GM19328 (cell line): Measurements from ENCODE around the gene KDM4C.

Experiments
- ATAC-seq: cut with Tn5 transposase; IDR thresholded peaks from one replicate; pipeline ENCODE4 v1.9.1; 2021; ENCODE audit warnings: mild to moderate bottlenecking, moderate library complexity; ENCODE audit not compliant: unreplicated experiment

The KDM4C gene

DNA sequence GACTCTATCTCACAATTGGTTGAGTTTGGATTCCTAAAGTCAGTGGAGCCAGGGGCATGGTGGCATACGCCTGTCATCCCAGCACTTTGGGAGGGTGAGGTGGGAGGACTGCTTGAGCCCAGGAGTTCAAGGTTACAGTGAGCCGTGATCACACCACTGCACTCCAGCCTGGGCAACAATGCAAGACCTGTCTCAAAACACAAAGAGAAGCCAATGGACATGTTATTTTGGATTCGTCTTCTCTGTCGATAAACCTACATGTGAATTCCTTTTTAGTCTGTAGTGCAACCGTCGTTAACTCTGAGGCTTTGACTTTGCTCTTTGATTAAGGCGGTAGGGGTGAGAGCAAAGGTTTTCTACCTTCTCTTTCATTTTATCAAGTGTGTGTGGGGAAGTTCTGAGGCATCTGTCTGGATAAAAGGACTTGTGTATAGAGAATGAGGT lies 142.7 kb downstream of the KDM4C start:
- ATAC-seq: no peak

DNA sequence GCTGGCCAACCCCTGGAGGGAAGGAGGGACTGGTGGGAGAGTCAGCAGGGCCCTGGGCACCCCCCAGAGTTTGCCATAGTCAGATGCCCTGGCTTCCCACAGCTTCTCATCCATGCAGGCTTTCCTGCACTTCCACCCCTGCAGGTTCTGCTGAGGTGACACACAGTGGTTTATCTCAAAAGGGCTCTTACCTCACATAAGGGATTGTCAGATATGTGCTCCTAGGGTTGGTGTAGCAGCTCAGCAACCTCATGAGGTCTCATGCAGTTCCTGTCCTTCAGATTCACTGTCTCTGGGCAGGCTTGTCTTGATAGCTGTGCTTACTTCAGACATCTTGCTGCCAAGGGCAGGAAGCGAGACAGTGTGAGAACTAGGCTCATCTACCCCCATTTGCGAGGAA lies 143.4 kb downstream of the KDM4C start:
- ATAC-seq: no peak

DNA sequence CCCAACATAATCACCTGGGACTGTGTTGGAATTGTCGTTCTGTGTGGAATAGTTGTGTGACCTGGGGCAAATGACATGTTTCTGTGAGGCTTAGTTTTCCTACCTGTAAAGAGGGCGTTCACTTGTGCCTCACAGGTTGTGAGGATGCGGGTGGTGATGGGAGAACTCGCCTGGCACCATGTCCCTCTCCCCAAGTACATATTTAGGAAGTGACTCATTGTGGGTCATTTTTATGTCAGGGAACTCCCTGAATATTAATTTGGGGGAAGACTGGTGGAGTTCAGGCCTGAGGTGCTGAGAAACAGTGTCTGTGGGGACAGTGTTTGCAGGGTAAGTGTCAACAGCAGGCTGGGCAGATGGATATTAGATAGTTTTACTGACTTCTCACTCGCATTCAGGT lies 144.7 kb downstream of the KDM4C start:
- ATAC-seq: no peak

DNA sequence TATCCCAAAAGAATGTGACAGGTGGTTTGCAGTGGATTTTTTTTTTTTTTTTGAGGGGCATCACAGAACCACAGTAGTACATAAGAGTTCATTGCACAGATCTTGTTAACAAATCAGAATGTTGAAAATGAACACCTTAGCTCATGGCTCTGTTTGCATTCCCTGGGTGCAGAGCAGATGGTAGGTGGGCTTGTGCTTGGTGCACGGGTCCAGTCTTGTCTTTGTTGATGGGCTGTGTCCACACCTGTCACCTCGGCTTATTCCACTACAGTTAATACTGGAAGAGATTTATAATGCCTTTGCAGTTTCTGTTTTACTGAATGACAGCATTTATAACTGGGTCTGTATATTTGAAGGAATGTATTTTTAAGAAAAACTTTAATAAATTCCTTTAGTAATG lies 146.6 kb downstream of the KDM4C start:
- no peak for ATAC-seq

DNA sequence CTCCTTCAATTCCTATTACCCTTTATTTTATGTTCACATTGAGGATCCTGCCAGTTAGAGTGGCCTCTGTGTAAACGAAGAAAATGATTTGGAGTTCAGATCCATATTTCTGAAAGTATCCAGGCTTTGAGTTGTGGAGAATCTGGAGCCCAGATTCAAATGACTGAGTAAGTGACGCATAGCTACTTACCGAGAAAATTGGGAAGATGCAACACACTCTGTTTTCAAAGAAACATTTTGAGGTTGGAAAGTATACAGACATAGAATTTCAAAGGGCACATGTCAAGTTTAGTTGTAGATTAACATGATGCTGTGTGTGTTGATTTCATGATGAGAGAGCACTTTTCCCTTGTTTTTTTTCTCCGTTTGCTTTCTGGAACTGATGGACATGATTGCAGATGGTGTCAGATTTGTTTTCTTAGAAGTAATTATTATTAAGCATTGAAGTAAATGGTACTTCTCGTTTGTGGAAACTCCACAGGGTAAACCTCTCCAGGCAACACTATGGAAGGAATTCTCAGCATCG lies 148.1 kb downstream of the KDM4C start:
- no peak for ATAC-seq

DNA sequence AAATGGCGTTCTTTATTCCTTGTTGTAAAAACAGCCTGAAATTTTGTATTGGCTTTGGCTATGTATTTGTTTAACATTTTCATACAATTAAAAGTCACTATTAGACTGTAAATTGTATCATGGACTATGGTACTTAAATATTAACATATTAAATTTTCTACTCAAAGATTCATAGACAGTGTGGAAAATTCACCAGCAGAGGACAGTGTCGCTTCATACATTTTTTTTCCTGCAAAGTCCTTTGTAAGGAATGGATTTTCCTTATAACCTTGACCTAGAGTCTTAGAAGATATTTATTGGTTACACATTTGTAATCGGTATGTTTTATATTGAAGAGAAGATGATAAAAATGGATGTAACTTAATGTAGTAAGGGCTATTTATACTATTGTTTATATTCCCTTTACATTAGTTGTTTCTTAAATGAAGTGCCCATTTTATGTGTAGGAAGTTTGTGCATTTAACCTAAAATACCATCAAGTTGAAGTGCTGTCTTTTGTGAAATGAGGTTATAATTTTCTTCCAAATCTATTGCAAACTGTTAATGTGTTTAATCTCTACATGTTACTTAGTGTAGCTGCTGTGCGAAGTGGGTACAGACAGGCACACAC lies 150.1 kb downstream of the KDM4C start:
- no peak for ATAC-seq

DNA sequence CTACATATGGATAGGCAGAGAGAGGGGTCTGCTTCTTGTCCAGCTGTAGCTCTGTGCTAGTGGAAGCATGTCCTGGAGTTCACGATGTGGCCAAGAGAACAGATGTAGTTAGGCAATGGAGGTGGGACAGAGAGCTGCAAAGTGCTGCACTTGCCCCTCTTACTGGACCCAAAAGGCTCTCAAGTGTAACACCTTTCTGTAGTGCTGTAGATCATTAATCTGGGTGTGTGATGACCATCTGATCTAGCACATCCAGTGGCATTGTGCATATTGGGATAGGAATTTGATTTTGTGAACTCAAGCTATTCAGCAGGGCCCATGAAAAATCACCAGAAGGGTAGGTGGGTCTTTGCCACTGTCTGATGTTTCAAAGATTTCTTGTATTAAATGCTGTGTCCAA lies 151.4 kb downstream of the KDM4C start:
- ATAC-seq: no peak

DNA sequence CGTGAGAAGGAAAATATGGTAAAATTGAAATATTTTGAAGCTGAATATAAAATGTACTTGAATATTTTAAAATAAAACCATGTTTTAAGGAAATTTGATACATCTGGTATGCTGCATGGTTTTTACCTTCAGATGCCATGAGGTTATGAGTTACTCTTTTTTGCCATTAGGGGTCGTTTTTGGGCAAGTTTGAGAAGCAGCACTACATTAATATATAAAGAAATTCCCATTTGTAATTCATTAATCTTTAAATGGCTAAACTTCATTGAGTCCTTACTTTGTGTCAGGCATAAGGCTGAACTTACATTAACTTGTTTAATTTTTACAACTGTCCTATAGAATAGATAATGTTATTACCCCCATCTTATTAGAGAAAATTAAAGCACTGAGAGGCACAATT lies 152.3 kb downstream of the KDM4C start:
- no peak for ATAC-seq

DNA sequence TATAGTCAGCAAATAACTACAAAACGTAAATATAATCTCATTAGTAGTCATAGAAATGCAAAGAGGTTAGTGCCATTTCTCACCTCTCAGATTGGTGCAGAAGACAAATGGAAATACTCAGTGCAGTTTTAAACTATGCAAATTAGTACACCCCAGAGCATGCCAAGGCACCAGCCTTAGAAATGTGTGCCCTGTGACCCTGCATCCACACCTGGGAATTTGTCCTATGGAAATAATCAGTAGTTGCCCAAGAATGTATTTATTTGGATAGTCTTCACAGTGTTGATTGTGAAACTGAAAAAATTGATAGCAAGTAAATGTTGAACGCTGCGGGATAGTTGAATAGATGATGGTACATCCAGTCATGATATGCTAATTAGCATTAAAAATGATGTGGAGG lies 152.7 kb downstream of the KDM4C start:
- no peak for ATAC-seq

DNA sequence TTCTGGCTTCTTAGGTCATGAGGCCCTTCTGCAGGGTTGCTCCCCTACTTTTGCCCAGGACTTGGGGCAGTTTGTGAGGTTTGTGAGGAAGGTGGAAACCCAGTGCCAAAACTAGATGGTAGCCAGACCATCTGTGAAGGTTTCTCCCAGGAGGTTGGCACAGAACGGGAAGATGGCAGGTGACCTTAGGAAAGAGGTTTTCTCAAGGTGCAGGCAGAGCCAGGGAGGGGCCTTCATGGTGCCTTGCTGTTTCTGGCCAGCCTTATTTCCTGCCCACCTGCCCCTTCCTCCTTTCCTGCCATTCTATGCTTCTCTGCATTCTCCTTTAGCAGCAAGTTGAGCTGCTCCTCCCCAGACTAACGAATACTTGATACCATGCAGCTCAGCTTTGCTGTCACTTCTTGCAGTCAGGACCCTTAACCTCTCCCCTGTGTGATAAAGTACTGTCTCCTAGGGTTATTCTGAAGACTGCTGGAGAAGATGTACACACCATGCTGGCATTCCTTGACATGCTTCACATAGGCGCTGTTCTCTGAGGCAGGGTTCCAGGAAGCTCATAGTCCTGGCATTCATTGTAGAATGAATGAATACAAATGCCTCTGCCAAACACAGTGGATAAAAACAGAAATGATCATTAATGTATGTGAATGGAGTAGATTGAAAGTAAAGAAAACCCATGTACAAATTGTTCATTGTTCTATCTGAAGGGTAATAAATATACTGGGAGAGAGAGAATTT lies 154.3 kb downstream of the KDM4C start:
- ATAC-seq: no peak

DNA sequence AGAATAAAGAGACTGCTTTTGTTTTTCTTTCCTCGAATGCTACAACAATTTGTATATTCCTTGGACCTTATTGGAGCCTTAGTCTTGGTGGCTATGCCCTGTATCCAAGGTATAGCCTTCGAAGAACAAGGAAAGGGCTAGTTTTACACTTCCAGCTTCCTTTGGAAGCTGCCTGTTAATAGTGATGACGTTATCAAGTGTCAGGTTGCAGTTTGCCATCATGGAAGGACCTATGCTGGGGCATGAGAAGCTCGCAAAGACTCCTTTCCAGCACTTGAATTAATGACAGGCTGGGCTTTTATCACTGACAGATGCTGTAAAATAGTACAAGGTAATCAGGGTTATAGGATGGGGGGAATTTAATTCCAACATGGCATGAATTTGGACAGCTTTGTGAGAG lies 157.9 kb downstream of the KDM4C start:
- no peak for ATAC-seq

DNA sequence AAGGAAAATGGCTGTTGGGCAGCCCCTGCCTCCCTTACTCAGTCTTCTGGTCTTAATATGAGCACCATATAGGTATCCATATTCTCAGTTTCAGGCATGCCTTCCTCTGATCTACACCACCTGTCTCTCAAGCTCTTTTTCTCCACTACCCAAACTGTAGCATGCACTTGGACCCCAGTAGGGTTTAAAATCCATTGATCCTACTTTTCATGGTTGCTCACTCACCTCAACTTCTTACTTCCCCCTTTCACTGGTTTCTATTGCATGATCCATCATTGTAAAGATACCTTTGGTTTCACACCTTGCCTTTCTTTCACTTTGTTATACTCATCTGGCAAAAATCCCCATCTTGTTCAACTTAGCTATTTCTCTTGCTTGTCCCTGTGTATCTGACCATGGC lies 159.4 kb downstream of the KDM4C start:
- ATAC-seq: no peak

DNA sequence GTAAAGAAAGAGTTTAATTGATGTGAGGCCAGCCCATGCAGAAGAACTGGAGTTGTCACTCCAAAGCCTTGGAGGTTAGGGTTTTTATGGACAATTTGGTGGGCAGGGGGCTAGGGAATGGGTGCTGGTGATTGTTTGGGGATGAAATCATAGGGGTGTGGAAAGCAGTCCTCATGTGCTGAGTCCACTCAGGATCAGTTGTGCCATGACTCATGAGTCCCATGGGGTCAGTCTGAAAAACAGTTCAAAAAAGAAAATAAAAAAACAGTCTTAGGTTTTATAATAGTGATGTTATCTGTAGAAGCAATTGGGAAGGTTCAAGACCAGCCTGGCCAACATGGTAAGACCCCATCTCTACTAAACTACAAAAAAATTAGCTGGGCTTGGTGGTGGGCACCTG lies 162.3 kb downstream of the KDM4C start:
- ATAC-seq: no peak

DNA sequence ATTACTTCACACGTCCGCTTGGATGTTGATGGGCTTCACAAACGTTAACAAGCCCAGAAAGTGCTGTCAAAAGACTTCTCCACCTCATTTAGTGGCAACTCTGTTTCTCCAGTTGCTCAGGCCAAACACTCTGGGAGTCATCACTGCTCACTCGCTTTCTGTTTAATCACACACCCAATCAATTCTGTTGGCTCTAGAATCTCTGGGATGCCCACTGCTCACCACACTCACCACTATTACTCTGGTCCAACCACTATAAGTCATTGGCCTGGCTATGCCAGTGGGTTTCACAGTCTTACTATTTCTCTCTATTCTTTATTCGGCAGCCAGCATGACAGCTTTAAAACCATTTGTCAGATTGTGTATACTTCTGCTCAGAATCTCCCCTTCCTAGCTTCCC lies 163.5 kb downstream of the KDM4C start:
- ATAC-seq: no peak

DNA sequence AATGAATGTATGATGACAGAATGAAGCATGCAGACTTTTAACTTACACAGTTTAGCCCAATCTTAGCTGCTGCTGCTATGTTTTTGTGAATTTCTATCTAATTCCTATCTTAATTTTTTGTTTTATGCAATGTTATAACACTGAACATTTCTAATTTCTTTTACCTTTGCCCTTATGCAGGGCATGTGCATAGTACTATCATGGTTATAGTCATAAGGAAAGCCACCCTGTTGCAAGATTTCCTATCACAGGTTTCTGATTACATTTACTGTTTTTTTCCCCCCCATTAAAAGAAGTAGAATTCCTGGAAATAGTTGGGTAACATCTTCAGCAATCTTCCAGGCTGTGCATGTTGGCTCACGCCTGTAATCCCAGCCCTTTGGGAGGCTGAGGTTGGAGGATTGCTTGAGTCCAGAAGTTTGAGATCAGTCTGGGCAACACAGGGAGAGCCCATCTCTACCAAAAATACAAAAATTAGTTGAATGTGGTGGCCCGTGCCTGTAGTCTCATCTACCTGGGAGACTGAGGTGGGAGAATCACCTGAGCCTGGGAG lies 164.4 kb downstream of the KDM4C start:
- ATAC-seq: no peak

DNA sequence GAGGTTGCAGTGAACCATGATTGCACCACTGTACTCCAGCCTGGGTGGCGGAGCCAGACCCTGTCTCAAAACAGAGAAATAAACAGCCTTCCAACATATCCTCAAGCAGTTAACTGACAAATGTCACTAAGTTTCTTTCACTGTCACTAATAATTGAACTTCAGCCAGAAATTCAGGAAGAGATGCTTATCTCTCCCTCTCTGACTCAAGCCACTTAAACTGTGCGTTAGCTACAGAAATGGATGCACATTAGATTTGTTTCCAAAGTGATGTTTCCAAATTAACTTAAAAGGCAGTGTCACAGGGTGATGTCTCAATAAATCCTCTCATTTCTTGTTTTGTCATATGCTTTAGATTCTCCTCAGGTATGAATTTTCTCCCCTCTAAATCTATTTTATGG lies 164.9 kb downstream of the KDM4C start:
- ATAC-seq: no peak

DNA sequence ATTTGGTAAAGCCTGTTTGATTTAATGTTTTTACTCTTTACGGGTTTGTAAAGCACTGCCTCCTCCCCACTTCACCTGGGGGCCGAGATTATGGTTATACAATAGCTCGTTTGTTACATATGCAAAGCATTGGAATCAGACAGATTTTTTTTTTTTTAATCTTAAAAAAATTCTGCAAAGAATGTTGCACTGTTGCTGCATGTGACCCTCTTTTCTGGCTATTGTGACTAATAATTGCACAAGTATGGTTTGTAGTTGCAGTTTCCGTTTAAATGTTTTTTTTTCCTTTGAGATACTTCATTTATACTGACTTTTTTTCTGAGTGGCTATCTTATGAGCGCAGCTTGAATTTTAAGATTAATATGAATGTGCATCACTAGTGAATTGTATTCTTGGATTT lies 165.3 kb downstream of the KDM4C start:
- ATAC-seq: no peak

DNA sequence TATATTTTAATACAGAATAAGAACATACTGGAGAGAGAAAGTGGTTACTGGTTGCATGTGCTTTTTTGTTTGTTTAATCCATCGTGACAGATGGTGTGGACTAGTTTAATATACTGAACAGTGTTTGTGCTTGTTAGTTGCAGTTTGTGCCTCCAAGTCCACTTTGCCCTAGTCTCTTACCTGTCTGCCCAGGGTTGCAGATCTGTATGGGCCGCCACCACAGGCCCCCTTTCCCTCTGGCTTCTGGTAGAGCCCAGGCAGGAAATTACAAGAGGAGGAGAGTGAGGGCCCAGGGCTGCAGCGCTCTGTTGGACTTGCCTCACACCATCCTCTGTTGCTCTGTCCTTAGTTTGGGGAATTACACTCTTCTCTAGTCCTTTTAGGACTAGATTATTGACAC lies 166.4 kb downstream of the KDM4C start:
- no peak for ATAC-seq

DNA sequence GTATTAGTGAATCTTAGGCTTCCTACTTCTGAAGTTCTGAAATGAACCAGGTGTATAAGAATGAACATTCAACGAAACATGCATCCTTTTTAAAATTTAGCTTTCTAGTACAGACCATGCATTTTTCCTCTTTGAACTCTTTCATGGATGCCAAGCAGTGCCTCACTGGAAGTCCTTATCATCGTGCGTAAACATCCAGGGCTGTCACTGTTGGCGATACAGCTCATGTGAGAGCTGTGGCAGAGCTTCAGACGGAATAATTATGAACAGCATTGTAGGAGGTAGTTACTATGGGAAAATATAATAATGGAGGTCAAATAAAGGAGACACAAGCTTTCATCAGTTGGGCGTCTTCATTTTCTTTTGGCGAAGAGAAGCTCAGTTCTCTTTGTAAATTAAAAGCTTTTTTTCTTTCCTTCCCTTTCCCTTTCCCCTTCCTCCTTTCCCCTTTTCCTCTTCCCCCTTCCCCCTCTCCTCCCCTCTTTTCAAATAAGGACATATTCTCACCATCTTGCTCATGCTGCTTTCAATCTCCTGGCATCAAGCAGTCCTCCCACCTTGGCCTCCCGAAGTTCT lies 167.3 kb downstream of the KDM4C start:
- no peak for ATAC-seq

DNA sequence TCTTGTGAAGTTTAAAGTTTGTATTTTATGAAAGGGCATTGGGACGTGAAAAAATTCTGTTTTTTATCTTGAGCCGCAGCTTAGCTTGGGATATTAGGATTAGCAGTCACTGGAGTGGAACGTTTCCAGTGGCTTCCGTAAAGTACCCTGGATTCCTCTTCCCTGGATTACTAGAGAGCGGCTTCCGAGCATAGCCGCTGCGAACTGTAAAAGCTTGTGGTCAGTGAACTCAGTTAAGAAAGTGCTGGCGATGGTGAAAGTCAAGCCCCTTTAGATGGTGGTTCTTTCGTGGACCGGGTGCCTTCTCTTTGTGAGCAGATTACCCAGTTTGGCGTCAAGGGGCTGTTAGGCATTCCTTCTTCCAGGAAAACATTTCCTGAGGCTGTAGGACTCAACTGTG lies 168.1 kb downstream of the KDM4C start:
- ATAC-seq: no peak

DNA sequence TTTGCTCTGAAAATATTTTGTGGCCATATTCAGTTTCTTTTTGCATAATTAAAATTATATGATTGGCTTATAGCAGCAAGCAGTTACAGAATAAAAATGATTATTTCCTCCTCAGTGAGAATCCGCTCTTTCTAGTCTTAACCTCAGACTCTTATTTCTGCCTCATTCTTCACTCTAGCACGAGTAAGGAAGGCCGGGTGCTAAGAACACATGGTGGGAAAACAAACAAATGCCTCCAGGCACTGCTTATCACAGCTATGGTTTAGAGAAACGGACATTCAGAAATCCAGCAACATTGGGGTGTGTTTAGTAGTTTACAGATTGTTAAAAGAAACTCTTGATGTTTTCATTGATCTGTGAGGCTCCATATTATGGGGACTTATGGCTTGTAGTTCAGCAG lies 168.7 kb downstream of the KDM4C start:
- no peak for ATAC-seq

DNA sequence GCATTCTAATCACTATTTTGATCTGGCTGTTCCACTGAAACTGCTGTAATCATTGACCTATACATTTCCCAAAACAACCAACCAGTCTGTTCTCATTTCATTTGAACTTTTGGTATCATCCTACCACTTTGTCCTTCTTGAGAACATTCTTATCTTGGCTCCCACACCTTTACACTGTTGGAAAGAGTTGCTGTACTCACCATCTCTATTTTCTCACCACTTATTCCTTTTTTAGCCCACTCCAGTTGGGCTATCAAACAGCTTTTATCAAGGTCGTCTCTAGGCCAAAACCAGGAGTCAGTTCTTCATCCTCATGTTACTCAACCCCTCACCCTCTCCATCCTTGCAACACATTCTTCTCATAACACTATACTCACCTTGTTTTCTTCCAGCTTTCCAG lies 170.1 kb downstream of the KDM4C start:
- ATAC-seq: no peak
